Measurements from ENCODE around the gene B3GALT6.
A peak's percentile ranks its signal among the peaks of the same experiment; 100 is the strongest.

Gene B3GALT6

DNA sequence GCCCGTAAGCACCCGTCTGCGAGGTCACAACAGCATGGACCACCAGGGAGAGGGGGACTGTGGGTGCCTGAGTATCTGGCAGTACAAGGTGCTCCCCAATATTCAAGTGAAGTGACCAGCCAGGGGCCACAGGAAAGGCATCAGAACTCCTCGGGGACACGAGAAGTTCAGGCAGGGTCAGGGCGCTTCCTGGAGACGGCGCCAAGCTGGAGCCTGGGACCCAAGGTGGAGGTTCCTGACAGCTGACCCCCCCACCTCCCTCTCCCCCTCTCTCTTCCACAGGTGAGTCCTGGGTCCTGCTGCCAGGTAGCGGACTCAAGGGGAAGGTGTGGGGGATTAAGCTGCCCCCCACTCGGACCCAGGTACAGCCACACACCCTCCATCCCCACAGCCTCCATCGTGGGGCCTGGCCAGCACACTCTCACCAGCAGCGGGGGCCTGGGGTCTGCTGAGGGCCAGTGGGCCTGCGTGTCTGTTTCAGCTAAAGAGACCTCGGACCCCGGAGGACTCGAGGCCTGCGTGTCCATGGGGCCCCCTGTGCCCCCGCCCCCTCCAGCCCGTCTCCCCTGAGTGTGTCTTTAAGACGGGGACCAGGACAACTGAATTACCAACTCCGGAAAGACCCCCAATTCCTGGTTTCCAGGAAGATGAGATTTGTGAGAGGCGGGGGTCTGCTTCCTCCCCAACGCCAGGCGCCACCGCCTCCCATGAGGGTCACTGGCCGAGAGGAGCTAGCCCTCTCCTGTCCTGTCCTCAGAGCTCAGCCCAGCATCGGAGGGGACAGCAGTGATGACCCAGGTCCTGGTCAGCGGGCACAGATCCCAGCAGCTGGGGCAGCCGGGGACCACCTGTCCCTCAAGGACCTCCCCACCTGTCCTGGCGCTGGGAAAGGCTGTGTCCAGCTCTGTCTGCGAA lies 31.8 kb upstream of the B3GALT6 start:
- DNase-seq (ENCODE audit: low read depth, low spot score) = no peak
- H3K4me3 ChIP-seq (ENCODE audit: low read length) = no peak overlapping the region

DNA sequence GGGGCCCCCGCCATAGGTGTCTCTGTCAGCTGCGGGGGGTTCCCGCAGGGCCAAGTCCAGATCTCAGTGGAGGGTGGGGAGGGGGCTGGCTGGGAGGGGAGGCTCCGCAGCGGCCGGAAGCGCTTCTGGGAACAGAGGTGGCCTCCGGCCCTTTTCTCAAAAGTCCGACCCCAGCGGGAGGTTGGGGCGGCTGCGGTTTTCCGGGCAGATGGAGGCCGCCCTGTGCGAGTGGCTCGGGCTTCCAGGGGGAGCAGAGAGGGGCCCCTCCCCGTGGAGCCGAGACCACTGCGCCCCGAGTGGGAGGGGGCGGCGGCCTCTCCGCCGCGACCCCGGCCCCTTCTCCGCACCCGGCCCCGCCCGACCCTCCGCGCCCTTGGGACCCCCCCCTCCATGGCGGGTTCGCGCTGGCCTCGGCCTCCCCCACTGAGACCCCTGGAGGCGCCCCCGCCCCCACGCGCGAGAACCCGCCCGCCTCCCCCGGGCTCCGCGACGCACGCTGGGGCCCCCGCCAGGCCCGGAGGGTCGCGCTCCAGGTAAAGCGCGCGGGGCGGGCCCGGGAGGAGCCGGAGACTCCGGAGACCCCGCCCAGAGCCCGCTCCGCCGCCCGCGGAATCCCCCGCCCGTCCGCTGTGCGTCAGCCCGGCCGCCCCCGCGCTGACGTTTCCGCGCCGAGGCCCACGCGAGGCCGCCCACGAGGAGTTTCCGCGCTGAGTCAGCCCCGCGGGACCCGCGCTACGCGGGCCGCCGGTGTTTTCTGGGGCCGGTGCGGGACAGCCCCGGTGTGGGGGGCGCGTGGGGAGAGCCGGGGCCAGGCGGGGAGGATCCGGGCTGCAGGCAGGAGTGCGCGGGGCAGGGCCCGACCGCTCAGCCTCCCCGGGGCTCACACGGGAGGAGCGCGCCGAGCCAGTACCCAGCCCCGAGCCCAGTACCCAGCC lies 30.9 kb upstream of the B3GALT6 start:
- DNase-seq (ENCODE audit: low read depth, low spot score) = no peak
- H3K4me3 ChIP-seq (ENCODE audit: low read length) = no peak overlapping the region; the same call in 1 of the 2 replicates

DNA sequence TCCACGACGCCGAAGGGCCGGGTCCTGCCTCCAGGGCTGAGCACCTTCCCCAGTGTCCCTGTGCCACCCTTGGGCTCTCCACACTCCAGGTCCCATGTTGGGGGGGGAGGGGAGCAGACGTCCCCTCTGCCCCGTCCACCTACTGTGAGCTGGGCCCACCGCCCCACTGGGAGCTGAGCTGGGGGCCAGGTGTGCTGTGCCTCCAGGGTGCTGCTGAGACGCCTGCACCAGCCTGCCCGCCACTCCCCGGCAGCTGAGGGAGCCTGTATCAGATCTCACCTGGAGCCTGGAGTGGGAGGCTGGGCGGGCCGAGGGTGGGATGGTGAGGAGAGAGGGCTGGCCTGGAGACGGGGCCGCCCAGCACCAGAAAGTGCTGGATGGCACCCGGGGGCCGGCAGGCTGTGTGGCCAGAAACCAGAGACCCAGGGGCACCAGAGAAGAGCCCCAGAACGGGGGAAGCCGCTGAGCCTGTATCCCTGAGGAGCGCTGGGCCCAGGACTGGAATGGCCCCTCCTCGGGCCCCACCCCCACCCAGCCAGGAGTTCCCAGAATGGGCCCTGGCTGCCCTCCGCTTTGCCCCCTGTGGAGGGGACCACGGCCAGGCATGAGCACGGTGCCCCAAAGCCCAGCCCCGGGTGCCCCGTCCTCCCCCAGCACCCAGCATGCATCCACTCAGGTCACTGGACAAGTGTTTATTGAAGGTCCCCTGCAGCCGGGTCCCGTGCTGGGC lies 29.0 kb upstream of the B3GALT6 start:
- no peak overlapping the region for H3K4me3 ChIP-seq (ENCODE audit: low read length)
- no peak for DNase-seq (ENCODE audit: low read depth, low spot score)

DNA sequence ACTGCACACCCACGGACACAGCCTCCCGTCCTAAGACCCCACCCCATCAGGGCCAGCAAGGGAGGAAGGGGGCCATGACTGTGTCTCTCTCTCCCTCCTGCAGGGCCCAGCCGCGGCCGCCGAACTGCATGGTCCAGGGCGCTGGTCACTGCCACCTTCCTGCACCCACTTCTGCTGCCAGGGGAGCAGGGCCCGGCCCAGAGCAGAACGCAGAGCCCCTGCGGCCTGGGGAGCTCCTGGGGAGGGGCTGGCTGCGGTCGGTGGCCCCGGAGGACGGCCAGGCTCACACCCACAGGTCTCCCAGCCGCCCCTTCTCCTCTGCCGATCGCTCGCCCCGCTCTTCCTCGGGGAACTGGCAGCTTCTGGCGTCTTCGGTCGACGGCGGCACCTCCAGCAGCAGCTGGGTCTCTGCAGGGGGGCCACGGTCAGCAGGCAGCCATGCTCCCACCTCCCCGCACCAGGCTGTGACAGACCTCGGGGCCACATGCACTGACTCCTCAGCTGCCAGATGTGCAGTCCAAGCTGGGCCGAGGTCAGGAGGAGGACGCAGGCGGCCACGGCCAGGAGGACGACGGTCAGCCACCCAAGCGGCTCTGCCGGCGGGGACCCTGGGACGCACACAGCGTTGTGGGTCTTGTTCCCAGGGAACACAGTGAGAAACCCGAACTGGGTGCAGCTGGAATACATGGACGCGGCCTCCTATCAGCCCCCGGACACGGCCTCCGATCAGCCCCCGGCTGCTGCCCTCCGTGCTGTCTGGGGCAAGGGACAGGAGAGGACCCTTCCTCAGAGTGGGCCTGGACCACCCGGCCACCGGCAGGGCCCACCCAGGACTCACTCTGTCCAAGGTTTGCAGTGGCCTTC lies 28.2 kb upstream of the B3GALT6 start:
- no peak overlapping the region for H3K4me3 ChIP-seq (ENCODE audit: low read length)
- DNase-seq (ENCODE audit: low read depth, low spot score) = no peak

- no peak for DNase-seq (ENCODE audit: low read depth, low spot score)
- no peak overlapping the region for H3K4me3 ChIP-seq (ENCODE audit: low read length)
These were observed 27.6 kb upstream of the B3GALT6 start for GRCh38 chr1:1204425-1204920.

DNA sequence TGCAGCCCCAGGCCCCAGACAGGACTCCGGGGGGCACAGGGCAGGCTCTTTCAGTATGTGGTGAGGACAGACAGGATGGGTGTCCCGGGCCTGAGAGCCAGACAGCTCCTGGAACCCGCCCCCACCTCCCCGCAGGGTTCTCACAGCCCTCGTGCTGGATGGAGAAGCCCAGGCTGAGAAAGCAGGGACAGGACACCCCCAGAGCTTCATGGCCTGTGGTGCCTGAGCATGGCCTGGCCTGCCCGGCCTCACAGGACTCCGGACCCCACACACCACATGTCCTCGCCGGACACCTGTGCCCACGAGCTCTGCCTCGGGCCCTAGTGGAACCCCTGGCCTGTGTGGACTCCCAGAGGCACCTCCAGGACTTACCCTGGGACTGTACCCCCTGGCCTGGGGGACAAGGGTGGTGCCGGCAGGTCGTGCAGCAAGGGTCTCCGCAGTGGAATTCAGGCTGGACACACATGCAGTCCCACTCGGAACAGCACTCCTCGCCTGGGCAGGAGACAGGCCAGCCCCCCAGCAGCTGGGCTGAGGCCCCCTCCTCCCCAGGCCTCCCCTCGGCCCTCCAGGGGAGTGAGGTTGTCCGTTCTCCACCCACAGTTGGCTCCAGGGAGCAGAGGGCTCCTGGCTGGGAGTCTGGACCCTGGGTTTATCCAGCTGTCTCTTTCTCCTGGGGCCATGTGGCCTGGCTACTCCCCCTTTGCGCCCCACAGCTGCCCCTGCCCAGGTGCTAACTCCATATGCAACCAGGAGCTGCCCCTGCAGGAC lies 26.9 kb upstream of the B3GALT6 start:
- no peak for DNase-seq (ENCODE audit: low read depth, low spot score)
- no peak overlapping the region for H3K4me3 ChIP-seq (ENCODE audit: low read length)

- H3K4me3 ChIP-seq (ENCODE audit: low read length) = no peak overlapping the region
- DNase-seq (ENCODE audit: low read depth, low spot score) = no peak
These were observed 26.2 kb upstream of the B3GALT6 start for GRCh38 chr1:1205769-1206375.

GRCh38 chr1:1206376-1206965 lies 25.6 kb upstream of the B3GALT6 start, which contains the start of gene TNFRSF18:
TSS of gene TNFRSF18 (minus strand) at chr1:1206592. CDS start at chr1:1206571, 21 bp downstream.
- DNase-seq (ENCODE audit: low read depth, low spot score) = no peak
- H3K4me3 ChIP-seq (ENCODE audit: low read length) = no peak within 1 kb of the TSS

- no peak for DNase-seq (ENCODE audit: low read depth, low spot score)
- H3K4me3 ChIP-seq (ENCODE audit: low read length) = no peak overlapping the region
These were observed 25.0 kb upstream of the B3GALT6 start for GRCh38 chr1:1206966-1207531.

GRCh38 chr1:1207571-1207892 lies 24.5 kb upstream of the B3GALT6 start:
- no peak overlapping the region for H3K4me3 ChIP-seq (ENCODE audit: low read length)
- DNase-seq (ENCODE audit: low read depth, low spot score) = no peak

GRCh38 chr1:1208713-1209433 lies 23.2 kb upstream of the B3GALT6 start:
- no peak overlapping the region for H3K4me3 ChIP-seq (ENCODE audit: low read length)
- DNase-seq (ENCODE audit: low read depth, low spot score) = peak; percentile 29

- DNase-seq (ENCODE audit: low read depth, low spot score) = no peak
- no peak overlapping the region for H3K4me3 ChIP-seq (ENCODE audit: low read length)
These were observed 21.1 kb upstream of the B3GALT6 start for GRCh38 chr1:1210726-1211540.

DNA sequence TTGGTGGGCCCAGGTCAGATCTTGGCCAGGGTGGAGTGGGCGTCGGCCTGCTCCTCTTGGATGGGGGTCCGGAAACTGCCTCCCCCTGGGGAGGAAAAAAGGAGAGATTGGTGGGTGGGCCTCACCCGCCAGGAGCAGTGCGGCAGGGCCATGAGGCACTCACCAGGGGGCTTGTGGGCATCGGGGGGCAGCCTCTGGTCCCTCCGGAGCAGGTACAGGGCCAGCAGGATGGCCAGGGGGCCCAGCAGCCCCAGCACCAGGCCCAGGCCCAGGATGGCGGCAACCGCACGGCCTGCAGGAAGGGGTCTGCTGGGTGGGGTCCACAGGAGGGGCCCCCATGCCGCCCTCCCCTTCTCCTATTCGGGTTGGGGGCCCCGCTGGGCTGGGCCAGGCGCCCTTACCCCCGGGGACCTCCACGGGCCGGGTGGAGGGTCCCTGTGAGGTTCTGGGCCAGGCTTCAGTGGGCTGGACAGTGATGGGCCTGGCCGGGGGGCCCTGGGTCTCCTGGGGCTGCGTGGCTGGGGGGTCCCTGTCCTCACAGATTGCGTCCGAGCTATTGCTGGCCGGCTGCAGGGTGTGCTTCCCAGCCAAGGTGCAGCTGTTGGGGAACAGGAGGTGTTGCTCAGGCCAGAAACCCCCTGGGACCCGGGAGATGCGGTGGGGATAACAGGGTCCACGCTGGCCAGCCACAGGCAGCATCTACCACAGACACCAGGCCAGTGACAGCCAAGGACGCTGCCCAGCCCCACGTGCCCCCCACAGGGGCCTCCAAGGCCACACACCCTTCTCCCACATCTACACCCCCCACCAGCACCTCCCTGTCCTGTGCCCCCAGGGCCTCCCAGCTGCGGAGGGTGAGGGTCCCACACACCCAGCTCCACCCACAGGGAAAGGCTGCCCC lies 20.2 kb upstream of the B3GALT6 start:
- no peak overlapping the region for H3K4me3 ChIP-seq (ENCODE audit: low read length)
- no peak for DNase-seq (ENCODE audit: low read depth, low spot score)

- H3K4me3 ChIP-seq (ENCODE audit: low read length) = peak overlapping the region; percentile 25
- no peak for DNase-seq (ENCODE audit: low read depth, low spot score)
These were observed 19.2 kb upstream of the B3GALT6 start for GRCh38 chr1:1212780-1213344.

Data from Jurkat, Clone E6-1 (cell line).